Endothelial cell of umbilical vein (primary cell): ENCODE data around the gene SDK2. TPM values are rescaled to one million over a fixed set of nuclear protein-coding genes. Genes with fewer than 3 reads are reported as not detected.

ENCODE experiments used
- BruUV-seq: library from RNA; stranded (reverse); fragments of 400-500 nt; replicated peaks from 2 replicates; lab custom pipeline; 2021; lab: Mats Ljungman, UMichigan
- CTCF ChIA-PET: fragments of 300-600, 350-600 bp; sonication (Branson Sonifier 250); formaldehyde crosslinking; loops from one replicate; lab custom pipeline; 2021; ENCODE audit warnings: antibody characterized with exemption, inconsistent platforms; lab: Charles Lee
- POLR2A ChIA-PET: fragments of 300-600, 350-600 bp; sonication (Branson Sonifier 250); formaldehyde crosslinking; loops from one replicate; lab custom pipeline; 2021; ENCODE audit warnings: antibody characterized with exemption, inconsistent platforms; lab: Charles Lee
- DNase-seq: peaks from one replicate; pipeline ENCODE4 v3.0.0-alpha.2; 2011; ENCODE audit warnings: low read depth, low spot score
- FAIRE-seq: peaks from 2 replicates; lab custom pipeline; 2011; peaks lifted over from hg19 to GRCh38; lab: Jason Lieb, UNC
- H2AFZ ChIP-seq: 2 replicates; pipeline ENCODE4 v1.6.0; 2012; ENCODE audit warnings: low read depth, low read length, control low read depth, inconsistent platforms
- H3K27ac ChIP-seq: 2 replicates; pipeline ENCODE4 v1.5.1; 2011; ENCODE audit warnings: low read depth, mild to moderate bottlenecking, control low read depth, low read length, moderate library complexity; ENCODE audit not compliant: insufficient read depth
- H3K27me3 ChIP-seq, 2 experiments: 2 replicates each; pipeline versions ENCODE4 v1.6.0 to v1.6.1; 2011; ENCODE audit warnings: low read length in 2 of 2, mixed read lengths in 1 of 2; ENCODE audit not compliant: control insufficient read depth in 2 of 2, insufficient read depth in 2 of 2
- H3K36me3 ChIP-seq, 2 experiments: 2 replicates in 1 of 2; 3 replicates in 1 of 2; pipeline ENCODE4 v1.5.1; 2011; ENCODE audit warnings: low read length in 2 of 2, mild to moderate bottlenecking in 1 of 2, moderate library complexity in 1 of 2; ENCODE audit not compliant: control insufficient read depth in 2 of 2, insufficient read depth in 2 of 2; ENCODE audit errors: extremely low read depth in 1 of 2
- H3K4me1 ChIP-seq: 3 replicates; pipeline ENCODE4 v1.5.1; 2011; ENCODE audit warnings: mild to moderate bottlenecking, low read length; ENCODE audit not compliant: control insufficient read depth, insufficient read depth; ENCODE audit errors: extremely low read depth
- H3K4me2 ChIP-seq: 2 replicates; pipeline ENCODE4 v1.6.1; 2011; ENCODE audit warnings: low read length, control low read depth, mixed read lengths; ENCODE audit not compliant: insufficient read depth
- H3K4me3 ChIP-seq, 3 experiments: fragments of 200-600 bp in 1 of 3; sonication (generic), shearing (Covaris generic) in 1 of 3; replicated peaks in 1 of 3; 2 replicates each; pipeline ENCODE4 v1.5.1; 2011 to 2016; ENCODE audit warnings: control low read depth in 3 of 3, low read length in 3 of 3, mild to moderate bottlenecking in 2 of 3, inconsistent platforms in 1 of 3, low read depth in 1 of 3, moderate library complexity in 1 of 3; ENCODE audit not compliant: insufficient read depth in 1 of 3
- H3K79me2 ChIP-seq: 2 replicates; pipeline ENCODE4 v1.6.0; 2012; ENCODE audit warnings: low read length, inconsistent platforms; ENCODE audit not compliant: control insufficient read depth, insufficient read depth
- H3K9ac ChIP-seq: replicated peaks from 2 replicates; pipeline ENCODE3; 2011; ENCODE audit warnings: low read length, control low read depth; ENCODE audit not compliant: insufficient read depth; ENCODE audit errors: extremely low read depth
- H3K9me1 ChIP-seq: replicated peaks from 3 replicates; pipeline ENCODE4 v1.6.0; 2011; ENCODE audit warnings: mild to moderate bottlenecking, low read length; ENCODE audit not compliant: control insufficient read depth, insufficient read depth; ENCODE audit errors: extremely low read depth
- H3K9me3 ChIP-seq: replicated peaks from 2 replicates; pipeline ENCODE4 v1.5.1; 2012; ENCODE audit warnings: low read length, inconsistent platforms; ENCODE audit not compliant: control insufficient read depth, insufficient read depth
- H4K20me1 ChIP-seq: replicated peaks from 2 replicates; pipeline ENCODE3; 2011; ENCODE audit warnings: mild to moderate bottlenecking, low read length; ENCODE audit not compliant: control insufficient read depth, insufficient read depth; ENCODE audit errors: extremely low read depth
- CTCF ChIP-seq, 2 donors: IDR thresholded peaks; 1 replicate in 1 of 2; 2 replicates in 1 of 2; pipeline ENCODE4 v1.5.1; 2011; ENCODE audit warnings: low read length in 2 of 2, mild to moderate bottlenecking in 2 of 2, moderate library complexity in 2 of 2, control low read depth in 1 of 2, inconsistent platforms in 1 of 2, low read depth in 1 of 2; ENCODE audit not compliant: insufficient read depth in 1 of 2; ENCODE audit errors: extremely low read depth in 1 of 2
- EZH2 ChIP-seq: IDR thresholded peaks from 2 replicates; pipeline ENCODE4 v1.6.1; 2012; ENCODE audit warnings: borderline replicate concordance, low read depth, mild to moderate bottlenecking, moderate library complexity, low read length, inconsistent platforms; ENCODE audit not compliant: severe bottlenecking
- FOS ChIP-seq: IDR thresholded peaks from 2 replicates; pipeline ENCODE4 v1.6.1; 2011; ENCODE audit warnings: mild to moderate bottlenecking, low read length, moderate library complexity, borderline replicate concordance; ENCODE audit not compliant: insufficient read depth
- GATA2 ChIP-seq: IDR thresholded peaks from 2 replicates; pipeline ENCODE4 v1.7.0; 2011; ENCODE audit warnings: low read depth, mild to moderate bottlenecking, moderate library complexity, mixed read lengths, low read length; ENCODE audit not compliant: insufficient read length, insufficient read depth
- JUN ChIP-seq: IDR thresholded peaks from 2 replicates; pipeline ENCODE4 v1.6.1; 2011; ENCODE audit warnings: borderline replicate concordance, low read depth; ENCODE audit not compliant: insufficient read length, insufficient read depth
- MAX ChIP-seq: IDR thresholded peaks from 2 replicates; pipeline ENCODE4 v1.6.1; 2011; ENCODE audit not compliant: insufficient read depth, insufficient read length
- MYC ChIP-seq: IDR thresholded peaks from one replicate; pipeline ENCODE4 v1.6.1; 2011; ENCODE audit warnings: mild to moderate bottlenecking, low read depth, low read length
- POLR2A ChIP-seq: IDR thresholded peaks from 2 replicates; pipeline ENCODE4 v1.6.1; 2012; ENCODE audit warnings: low read depth, mild to moderate bottlenecking, control low read depth, low read length
- POLR2AphosphoS5 ChIP-seq: IDR thresholded peaks from 2 replicates; pipeline ENCODE4 v1.6.1; 2012; ENCODE audit warnings: low read depth, mild to moderate bottlenecking, control low read depth, low read length, moderate library complexity; ENCODE audit not compliant: insufficient read depth
- dilution Hi-C: fragments of 300-500 bp; cut with MboI; formaldehyde crosslinking; loops from one replicate; pipeline ENCODE4 v1.15.0; 2019; ENCODE audit warnings: low sequenced_read_pairs; ENCODE audit not compliant: extremely low pct_ligation_motif_present
- intact Hi-C: fragments of 100-400 bp; cut with micrococcal nuclease; formaldehyde crosslinking; loops from one replicate; pipeline ENCODE4 v1.10.0; 2022
- polyA plus RNA-seq, 4 experiments: library from polyadenylated mRNA; depleted of rRNA in 3 of 4; stranded (reverse) in 3 of 4; unstranded in 1 of 4; fragments of >200 nt; gene quantifications; 2 replicates each; pipeline versions ENCODE4 v1.2.1 to v1.2.3, GENCODE V29; 2011 to 2012; ENCODE audit warnings: missing spikeins in 1 of 4
- total RNA-seq: library from RNA; stranded (reverse); gene quantifications from 2 replicates; pipeline ENCODE4 v1.2.3, GENCODE V29; 2021

SDK2 gene
- total and polyA plus RNA-seq, 2 donors (not counting 3 experiments of a cell fraction or from before 2014, with no cell fraction given): not detected

- no peak for FAIRE-seq
- no peaks in the 10 kb centered on the region for H3K9me3 ChIP-seq
- no peaks in the 10 kb centered on the region for H3K27me3 ChIP-seq
- intact Hi-C loops (loop anchor here (10.0 kb wide), 1 partner anchor 52 kb away; no protein-coding TSS in a partner anchor), dilution Hi-C loops (no loop called here)
- no peaks in the 10 kb centered on the region for H4K20me1 ChIP-seq
- no peak for DNase-seq
- H3K9ac ChIP-seq: no peak overlapping the region
- H3K79me2 ChIP-seq: no peaks in the 10 kb centered on the region
- BruUV-seq: no TSS peak
- no peak overlapping the region for H3K4me2 ChIP-seq
- no peak for TF ChIP-seq GATA2
- TF ChIP-seq EZH2: no peak
- TF ChIP-seq POLR2AphosphoS5: no peak
- TF ChIP-seq FOS: no peak
- no peak for TF ChIP-seq MAX
- no peak for TF ChIP-seq JUN
- TF ChIP-seq POLR2A: no peak
- no peak for TF ChIP-seq MYC
- TF ChIP-seq CTCF (IDR thresholded peaks at IDR 0.05; ENCODE audit: extremely low read depth in 1 of 2, insufficient read depth in 1 of 2, low read depth in 1 of 2, low read length in 2 of 2): no peak
- H3K4me1 ChIP-seq: no peaks in the 10 kb centered on the region
- no peak overlapping the region for H3K4me3 ChIP-seq
- H3K36me3 ChIP-seq: no peaks in the 10 kb centered on the region
- H3K27ac ChIP-seq: no peak overlapping the region
- no peaks in the 10 kb centered on the region for H3K9me1 ChIP-seq
- ChIA-PET CTCF (no interaction called here), POLR2A (no interaction called here)
- no peak overlapping the region for H2AFZ ChIP-seq
Measured at GRCh38 chr17:73562896-73563295, 81.3 kb downstream of the SDK2 start.
